K562 (cell line): ENCODE results near the gene C1QA. TPM values are rescaled to one million over a fixed set of nuclear protein-coding genes. Genes with fewer than 3 reads are reported as not detected.

Source experiments
- CCNT2 ChIP-seq: IDR thresholded peaks from 2 replicates; pipeline ENCODE4 v1.6.1; 2011; ENCODE audit warnings: borderline replicate concordance, low read depth, mild to moderate bottlenecking, moderate library complexity, mixed read lengths, low read length; ENCODE audit not compliant: insufficient read length; ENCODE audit errors: extremely low read depth
- ELF1 ChIP-seq: fragments of 200-800 bp; sonication (Bioruptor generic); IDR thresholded peaks from 2 replicates; pipeline ENCODE4 v1.6.1; 2016; ENCODE audit warnings: missing genetic modification characterization, missing compliant biosample characterization
- NRF1 ChIP-seq, 2 experiments: fragments of 450-650 bp; IDR thresholded peaks in 1 of 2; conservative IDR thresholded peaks in 1 of 2; 2 replicates each; pipeline ENCODE4 v1.6.1; 2014; ENCODE audit warnings: mild to moderate bottlenecking in 2 of 2
- ZNF3 ChIP-seq: fragments of 250-450 bp; sonication (Bioruptor Pico); IDR thresholded peaks from 2 replicates; pipeline ENCODE4 v1.5.0; 2021; ENCODE audit warnings: mild to moderate bottlenecking, moderate library complexity
- polyA plus RNA-seq, 8 experiments: library from polyadenylated mRNA; depleted of rRNA in 4 of 8; stranded (reverse) in 5 of 8; unstranded in 3 of 8; fragments of >200 nt; fragmentation: Nextera tagmentation in 2 of 8; fragmentation: Illumina TruSeq in 1 of 8; extraction: Ambion mirVana in 2 of 8; extraction: Trizol in 1 of 8; gene quantifications; 2 replicates each; pipeline versions ENCODE4 v1.2.1 to v1.2.3, GENCODE V29; 2011 to 2014; ENCODE audit warnings: inconsistent platforms in 1 of 8, missing spikeins in 1 of 8
- total RNA-seq, 7 experiments: library from RNA; depleted of rRNA in 6 of 7; stranded (reverse); fragments of >200 nt in 6 of 7; fragmentation: Illumina TruSeq in 2 of 7; extraction: Trizol in 2 of 7; gene quantifications; 2 replicates each; pipeline versions ENCODE4 v1.2.1 to v1.2.3, GENCODE V29; 2011 to 2021; ENCODE audit warnings: low replicate concordance in 1 of 7
- TF ChIP-seq, protein P1 (sequence below), 2 experiments: fragments of 450-650 bp; formaldehyde crosslinking in 1 of 2; IDR thresholded peaks; 2 replicates each; pipeline versions ENCODE4 v1.4.0 to v1.6.1; 2014 to 2020; ENCODE audit warnings: mild to moderate bottlenecking in 2 of 2, borderline replicate concordance in 1 of 2, low read depth in 1 of 2
- TF ChIP-seq, protein P2 (sequence below): IDR thresholded peaks from 2 replicates; pipeline ENCODE4 v1.6.1; 2014; ENCODE audit warnings: antibody characterized with exemption
- TF ChIP-seq, protein P3 (sequence below), 3 experiments: IDR thresholded peaks in 2 of 3; conservative IDR thresholded peaks in 1 of 3; 2 replicates each; pipeline ENCODE4 v1.5.1; 2011 to 2012; ENCODE audit warnings: low read length in 3 of 3, mild to moderate bottlenecking in 3 of 3, control low read depth in 2 of 3, improper control_type of control experiment in 1 of 3, inconsistent platforms in 1 of 3, low read depth in 1 of 3, mixed read lengths in 1 of 3, moderate library complexity in 1 of 3; ENCODE audit not compliant: insufficient read depth in 2 of 3
- TF ChIP-seq, protein P4 (sequence below): fragments of 450-650 bp; IDR thresholded peaks from 2 replicates; pipeline ENCODE4 v1.6.1; 2017; ENCODE audit warnings: antibody characterized with exemption, mild to moderate bottlenecking
- TF ChIP-seq, protein P5 (sequence below): fragments of 250-450 bp; sonication (Bioruptor Pico); IDR thresholded peaks from 2 replicates; pipeline ENCODE4 v1.4.0; 2020

C1QA gene
- total and polyA plus RNA-seq, 9 of the 15 experiments (the other 6 are each of a cell fraction or from before 2014, with no cell fraction given): 0.71 TPM; not detected in 8

DNA sequence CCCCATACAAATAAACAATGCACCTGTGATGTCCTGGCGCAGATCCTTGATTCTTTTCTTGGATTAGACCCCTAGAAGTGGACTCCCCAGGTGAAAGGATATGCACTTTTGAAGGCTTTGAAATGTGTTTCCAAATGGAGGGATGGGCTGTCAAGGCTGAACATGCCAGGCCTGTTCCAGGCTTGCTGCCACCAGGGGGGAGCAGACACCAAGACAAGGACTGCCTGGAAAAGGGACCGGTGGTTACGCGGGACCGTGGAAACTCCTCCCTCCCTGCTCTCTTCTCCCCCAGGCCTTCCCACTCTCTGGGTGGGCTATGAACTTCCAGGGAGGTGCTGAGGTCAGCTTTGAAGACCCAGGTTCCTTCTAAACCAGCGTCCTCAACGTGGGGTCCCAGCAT lies 29.3 kb downstream of the C1QA start (continued):
- TF ChIP-seq, protein P1, sequence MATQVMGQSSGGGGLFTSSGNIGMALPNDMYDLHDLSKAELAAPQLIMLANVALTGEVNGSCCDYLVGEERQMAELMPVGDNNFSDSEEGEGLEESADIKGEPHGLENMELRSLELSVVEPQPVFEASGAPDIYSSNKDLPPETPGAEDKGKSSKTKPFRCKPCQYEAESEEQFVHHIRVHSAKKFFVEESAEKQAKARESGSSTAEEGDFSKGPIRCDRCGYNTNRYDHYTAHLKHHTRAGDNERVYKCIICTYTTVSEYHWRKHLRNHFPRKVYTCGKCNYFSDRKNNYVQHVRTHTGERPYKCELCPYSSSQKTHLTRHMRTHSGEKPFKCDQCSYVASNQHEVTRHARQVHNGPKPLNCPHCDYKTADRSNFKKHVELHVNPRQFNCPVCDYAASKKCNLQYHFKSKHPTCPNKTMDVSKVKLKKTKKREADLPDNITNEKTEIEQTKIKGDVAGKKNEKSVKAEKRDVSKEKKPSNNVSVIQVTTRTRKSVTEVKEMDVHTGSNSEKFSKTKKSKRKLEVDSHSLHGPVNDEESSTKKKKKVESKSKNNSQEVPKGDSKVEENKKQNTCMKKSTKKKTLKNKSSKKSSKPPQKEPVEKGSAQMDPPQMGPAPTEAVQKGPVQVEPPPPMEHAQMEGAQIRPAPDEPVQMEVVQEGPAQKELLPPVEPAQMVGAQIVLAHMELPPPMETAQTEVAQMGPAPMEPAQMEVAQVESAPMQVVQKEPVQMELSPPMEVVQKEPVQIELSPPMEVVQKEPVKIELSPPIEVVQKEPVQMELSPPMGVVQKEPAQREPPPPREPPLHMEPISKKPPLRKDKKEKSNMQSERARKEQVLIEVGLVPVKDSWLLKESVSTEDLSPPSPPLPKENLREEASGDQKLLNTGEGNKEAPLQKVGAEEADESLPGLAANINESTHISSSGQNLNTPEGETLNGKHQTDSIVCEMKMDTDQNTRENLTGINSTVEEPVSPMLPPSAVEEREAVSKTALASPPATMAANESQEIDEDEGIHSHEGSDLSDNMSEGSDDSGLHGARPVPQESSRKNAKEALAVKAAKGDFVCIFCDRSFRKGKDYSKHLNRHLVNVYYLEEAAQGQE (IDR thresholded peaks at IDR 0.05; ENCODE audit: borderline replicate concordance): peak; percentile 51; the same call in 1 of the 2 replicates
- TF ChIP-seq, protein P1 (CRISPR knock-in tag; IDR thresholded peaks at IDR 0.05; ENCODE audit: low read depth): no peak
- TF ChIP-seq, protein P2, sequence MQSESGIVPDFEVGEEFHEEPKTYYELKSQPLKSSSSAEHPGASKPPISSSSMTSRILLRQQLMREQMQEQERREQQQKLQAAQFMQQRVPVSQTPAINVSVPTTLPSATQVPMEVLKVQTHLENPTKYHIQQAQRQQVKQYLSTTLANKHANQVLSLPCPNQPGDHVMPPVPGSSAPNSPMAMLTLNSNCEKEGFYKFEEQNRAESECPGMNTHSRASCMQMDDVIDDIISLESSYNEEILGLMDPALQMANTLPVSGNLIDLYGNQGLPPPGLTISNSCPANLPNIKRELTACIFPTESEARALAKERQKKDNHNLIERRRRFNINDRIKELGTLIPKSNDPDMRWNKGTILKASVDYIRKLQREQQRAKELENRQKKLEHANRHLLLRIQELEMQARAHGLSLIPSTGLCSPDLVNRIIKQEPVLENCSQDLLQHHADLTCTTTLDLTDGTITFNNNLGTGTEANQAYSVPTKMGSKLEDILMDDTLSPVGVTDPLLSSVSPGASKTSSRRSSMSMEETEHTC: no peak
- TF ChIP-seq, protein P3, sequence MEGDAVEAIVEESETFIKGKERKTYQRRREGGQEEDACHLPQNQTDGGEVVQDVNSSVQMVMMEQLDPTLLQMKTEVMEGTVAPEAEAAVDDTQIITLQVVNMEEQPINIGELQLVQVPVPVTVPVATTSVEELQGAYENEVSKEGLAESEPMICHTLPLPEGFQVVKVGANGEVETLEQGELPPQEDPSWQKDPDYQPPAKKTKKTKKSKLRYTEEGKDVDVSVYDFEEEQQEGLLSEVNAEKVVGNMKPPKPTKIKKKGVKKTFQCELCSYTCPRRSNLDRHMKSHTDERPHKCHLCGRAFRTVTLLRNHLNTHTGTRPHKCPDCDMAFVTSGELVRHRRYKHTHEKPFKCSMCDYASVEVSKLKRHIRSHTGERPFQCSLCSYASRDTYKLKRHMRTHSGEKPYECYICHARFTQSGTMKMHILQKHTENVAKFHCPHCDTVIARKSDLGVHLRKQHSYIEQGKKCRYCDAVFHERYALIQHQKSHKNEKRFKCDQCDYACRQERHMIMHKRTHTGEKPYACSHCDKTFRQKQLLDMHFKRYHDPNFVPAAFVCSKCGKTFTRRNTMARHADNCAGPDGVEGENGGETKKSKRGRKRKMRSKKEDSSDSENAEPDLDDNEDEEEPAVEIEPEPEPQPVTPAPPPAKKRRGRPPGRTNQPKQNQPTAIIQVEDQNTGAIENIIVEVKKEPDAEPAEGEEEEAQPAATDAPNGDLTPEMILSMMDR (IDR thresholded peaks at IDR 0.05 in 2 of 3, conservative IDR thresholded peaks at IDR 0.05 in 1 of 3; ENCODE audit: insufficient read depth in 2 of 3, low read depth in 1 of 3, low read length in 3 of 3): peak; percentile 65 to 78 (median 76)
- TF ChIP-seq, protein P4, sequence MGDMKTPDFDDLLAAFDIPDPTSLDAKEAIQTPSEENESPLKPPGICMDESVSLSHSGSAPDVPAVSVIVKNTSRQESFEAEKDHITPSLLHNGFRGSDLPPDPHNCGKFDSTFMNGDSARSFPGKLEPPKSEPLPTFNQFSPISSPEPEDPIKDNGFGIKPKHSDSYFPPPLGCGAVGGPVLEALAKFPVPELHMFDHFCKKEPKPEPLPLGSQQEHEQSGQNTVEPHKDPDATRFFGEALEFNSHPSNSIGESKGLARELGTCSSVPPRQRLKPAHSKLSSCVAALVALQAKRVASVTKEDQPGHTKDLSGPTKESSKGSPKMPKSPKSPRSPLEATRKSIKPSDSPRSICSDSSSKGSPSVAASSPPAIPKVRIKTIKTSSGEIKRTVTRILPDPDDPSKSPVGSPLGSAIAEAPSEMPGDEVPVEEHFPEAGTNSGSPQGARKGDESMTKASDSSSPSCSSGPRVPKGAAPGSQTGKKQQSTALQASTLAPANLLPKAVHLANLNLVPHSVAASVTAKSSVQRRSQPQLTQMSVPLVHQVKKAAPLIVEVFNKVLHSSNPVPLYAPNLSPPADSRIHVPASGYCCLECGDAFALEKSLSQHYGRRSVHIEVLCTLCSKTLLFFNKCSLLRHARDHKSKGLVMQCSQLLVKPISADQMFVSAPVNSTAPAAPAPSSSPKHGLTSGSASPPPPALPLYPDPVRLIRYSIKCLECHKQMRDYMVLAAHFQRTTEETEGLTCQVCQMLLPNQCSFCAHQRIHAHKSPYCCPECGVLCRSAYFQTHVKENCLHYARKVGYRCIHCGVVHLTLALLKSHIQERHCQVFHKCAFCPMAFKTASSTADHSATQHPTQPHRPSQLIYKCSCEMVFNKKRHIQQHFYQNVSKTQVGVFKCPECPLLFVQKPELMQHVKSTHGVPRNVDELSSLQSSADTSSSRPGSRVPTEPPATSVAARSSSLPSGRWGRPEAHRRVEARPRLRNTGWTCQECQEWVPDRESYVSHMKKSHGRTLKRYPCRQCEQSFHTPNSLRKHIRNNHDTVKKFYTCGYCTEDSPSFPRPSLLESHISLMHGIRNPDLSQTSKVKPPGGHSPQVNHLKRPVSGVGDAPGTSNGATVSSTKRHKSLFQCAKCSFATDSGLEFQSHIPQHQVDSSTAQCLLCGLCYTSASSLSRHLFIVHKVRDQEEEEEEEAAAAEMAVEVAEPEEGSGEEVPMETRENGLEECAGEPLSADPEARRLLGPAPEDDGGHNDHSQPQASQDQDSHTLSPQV: no peak
- TF ChIP-seq, protein P5, sequence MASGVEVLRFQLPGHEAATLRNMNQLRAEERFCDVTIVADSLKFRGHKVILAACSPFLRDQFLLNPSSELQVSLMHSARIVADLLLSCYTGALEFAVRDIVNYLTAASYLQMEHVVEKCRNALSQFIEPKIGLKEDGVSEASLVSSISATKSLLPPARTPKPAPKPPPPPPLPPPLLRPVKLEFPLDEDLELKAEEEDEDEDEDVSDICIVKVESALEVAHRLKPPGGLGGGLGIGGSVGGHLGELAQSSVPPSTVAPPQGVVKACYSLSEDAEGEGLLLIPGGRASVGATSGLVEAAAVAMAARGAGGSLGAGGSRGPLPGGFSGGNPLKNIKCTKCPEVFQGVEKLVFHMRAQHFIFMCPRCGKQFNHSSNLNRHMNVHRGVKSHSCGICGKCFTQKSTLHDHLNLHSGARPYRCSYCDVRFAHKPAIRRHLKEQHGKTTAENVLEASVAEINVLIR: no peak
- TF ChIP-seq ZNF3 (CRISPR knock-in tag) (no peak), ELF1 (tag) (no peak), NRF1 (conservative IDR thresholded peaks at IDR 0.05 in 1 of 2, IDR thresholded peaks at IDR 0.05 in 1 of 2) (no peak), CCNT2 (no peak)
